Measurements from ENCODE around the gene HMMR. TPM values are rescaled to one million over a fixed set of nuclear protein-coding genes. Genes with fewer than 3 reads are reported as not detected.
A peak's percentile ranks its signal among the peaks of the same experiment; 100 is the strongest.

HMMR gene
- total RNA-seq, 6 experiments from 2014 or later = 0.11 to 3.0 (median 1.1) TPM

DNA sequence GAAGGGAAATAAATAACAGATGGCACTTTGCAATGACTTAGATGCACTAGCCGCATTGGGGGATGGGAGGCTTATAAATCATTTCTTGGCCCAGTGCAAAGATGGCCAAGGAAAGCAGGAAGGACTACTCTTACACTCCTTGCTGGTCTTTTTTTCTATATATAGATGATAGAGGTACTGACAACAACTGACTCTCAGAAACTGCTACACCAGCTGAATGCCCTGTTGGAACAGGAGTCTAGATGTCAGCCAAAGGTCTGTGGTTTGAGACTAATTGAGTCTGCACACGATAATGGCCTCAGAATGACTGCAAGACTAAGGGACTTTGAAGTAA lies 21.4 kb upstream of the HMMR start:
- no peaks in the 10 kb centered on the region for H3K27me3 ChIP-seq
- peaks cover 0 to 39% (median 13%) of the 10 kb centered on the region in 4 donors for H3K4me1 ChIP-seq
- H3K9me3 ChIP-seq = no peaks in the 10 kb centered on the region
- TF ChIP-seq POLR2A (IDR thresholded peaks at IDR 0.05) = no peak
- TF ChIP-seq, protein P1, sequence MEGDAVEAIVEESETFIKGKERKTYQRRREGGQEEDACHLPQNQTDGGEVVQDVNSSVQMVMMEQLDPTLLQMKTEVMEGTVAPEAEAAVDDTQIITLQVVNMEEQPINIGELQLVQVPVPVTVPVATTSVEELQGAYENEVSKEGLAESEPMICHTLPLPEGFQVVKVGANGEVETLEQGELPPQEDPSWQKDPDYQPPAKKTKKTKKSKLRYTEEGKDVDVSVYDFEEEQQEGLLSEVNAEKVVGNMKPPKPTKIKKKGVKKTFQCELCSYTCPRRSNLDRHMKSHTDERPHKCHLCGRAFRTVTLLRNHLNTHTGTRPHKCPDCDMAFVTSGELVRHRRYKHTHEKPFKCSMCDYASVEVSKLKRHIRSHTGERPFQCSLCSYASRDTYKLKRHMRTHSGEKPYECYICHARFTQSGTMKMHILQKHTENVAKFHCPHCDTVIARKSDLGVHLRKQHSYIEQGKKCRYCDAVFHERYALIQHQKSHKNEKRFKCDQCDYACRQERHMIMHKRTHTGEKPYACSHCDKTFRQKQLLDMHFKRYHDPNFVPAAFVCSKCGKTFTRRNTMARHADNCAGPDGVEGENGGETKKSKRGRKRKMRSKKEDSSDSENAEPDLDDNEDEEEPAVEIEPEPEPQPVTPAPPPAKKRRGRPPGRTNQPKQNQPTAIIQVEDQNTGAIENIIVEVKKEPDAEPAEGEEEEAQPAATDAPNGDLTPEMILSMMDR (IDR thresholded peaks at IDR 0.05) = no peak
- 15% methylated on average over 2 of the region's 2 CpGs for WGBS (ENCODE audit: insufficient coverage, low coverage, low lambda C conversion rate, missing lambda C conversion rate)
- H3K27ac ChIP-seq = peak overlapping the region in 2 of 3 donors; percentile 94 to 98
- ATAC-seq (no peak), DNase-seq (no peak)
- H3K36me3 ChIP-seq = peaks cover 0 to 34% (median 19%) of the 10 kb centered on the region in 4 donors
- peak overlapping the region; percentile 73 to 85 (median 74) for H3K4me3 ChIP-seq
- intact Hi-C loops (cut with DNase I) = no loop called here

DNA sequence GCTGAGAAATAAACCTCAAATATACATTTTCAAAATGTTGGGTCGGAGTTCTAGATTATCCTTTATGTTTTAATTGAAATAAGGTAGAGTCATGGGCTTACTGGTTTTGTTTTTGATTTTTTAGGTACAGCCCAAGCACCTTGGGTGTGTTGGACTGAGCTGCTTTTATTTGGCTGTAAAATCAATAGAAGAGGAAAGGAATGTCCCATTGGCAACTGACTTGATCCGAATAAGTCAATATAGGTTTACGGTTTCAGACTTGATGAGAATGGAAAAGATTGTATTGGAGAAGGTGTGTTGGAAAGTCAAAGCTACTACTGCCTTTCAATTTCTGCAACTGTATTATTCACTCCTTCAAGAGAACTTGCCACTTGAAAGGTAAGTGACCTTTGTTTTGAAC lies 19.5 kb upstream of the HMMR start:
- TF ChIP-seq, protein P1 (IDR thresholded peaks at IDR 0.05) = no peak
- no peak for TF ChIP-seq POLR2A (IDR thresholded peaks at IDR 0.05)
- intact Hi-C loops (cut with DNase I) = no loop called here
- no peaks in the 10 kb centered on the region for H3K27me3 ChIP-seq
- H3K4me3 ChIP-seq = peak overlapping the region in 1 of 3 donors; percentile 85
- H3K4me1 ChIP-seq = peaks cover 0 to 32% (median 6%) of the 10 kb centered on the region in 4 donors
- 46% methylated on average over 3 of the region's 3 CpGs for WGBS (ENCODE audit: insufficient coverage, low coverage, low lambda C conversion rate, missing lambda C conversion rate)
- no peaks in the 10 kb centered on the region for H3K9me3 ChIP-seq
- H3K27ac ChIP-seq = no peak overlapping the region
- DNase-seq (no peak), ATAC-seq (no peak)
- peaks cover 0 to 52% (median 29%) of the 10 kb centered on the region in 4 donors for H3K36me3 ChIP-seq

DNA sequence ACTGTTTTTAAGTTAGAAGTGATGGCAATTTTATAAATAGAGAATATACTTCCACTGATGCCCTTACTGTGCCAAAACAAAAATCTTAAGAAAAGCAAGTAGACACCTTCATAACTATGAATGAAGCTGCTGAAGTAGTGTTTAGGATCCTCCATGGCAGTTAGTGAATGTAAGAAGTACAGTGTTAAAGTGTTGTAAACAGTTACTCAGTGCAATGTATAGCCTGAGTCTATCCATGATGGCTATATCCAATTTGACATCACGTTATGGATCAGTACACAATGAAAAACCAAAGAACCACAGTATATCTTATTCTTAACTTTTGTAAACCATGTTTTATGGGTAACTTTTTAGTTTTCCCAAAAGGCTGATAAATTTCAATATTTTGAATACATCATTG lies 15.9 kb upstream of the HMMR start:
- intact Hi-C loops (cut with DNase I) = no loop called here
- WGBS (ENCODE audit: insufficient coverage, low coverage, low lambda C conversion rate, missing lambda C conversion rate) = 100% methylated on average over 1 of the region's 1 CpG
- H3K4me3 ChIP-seq = no peak overlapping the region
- TF ChIP-seq POLR2A (IDR thresholded peaks at IDR 0.05) = no peak
- TF ChIP-seq, protein P1 (IDR thresholded peaks at IDR 0.05) = no peak
- no peak for DNase-seq
- peaks cover 0 to 21% (median 5%) of the 10 kb centered on the region in 4 donors for H3K4me1 ChIP-seq
- H3K36me3 ChIP-seq = peaks cover 0 to 73% (median 47%) of the 10 kb centered on the region in 4 donors
- no peaks in the 10 kb centered on the region for H3K27me3 ChIP-seq
- H3K9me3 ChIP-seq = no peaks in the 10 kb centered on the region
- no peak for ATAC-seq
- no peak overlapping the region for H3K27ac ChIP-seq

DNA sequence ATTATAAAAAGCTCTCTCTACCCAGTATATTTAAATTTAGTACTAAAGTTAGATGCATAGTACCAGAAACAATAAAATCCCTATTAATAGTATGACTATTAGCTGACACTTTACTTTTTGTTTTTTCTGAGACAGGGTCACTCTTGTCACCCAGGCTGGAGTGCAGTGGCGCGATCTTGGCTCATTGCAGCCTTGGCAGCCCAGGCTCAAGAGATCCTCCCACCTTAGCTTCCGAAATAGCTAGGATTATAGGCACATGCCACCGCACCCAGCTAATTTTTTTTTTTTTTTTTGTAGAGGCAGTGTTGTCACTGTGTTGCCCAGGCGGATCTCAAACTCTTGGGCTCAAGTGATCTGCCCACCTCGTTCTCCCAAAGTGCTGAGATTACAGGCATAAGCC lies 15.1 kb upstream of the HMMR start:
- TF ChIP-seq, protein P1 (IDR thresholded peaks at IDR 0.05) = no peak
- no peak for TF ChIP-seq POLR2A (IDR thresholded peaks at IDR 0.05)
- ATAC-seq (no peak), DNase-seq (no peak)
- Histone ChIP-seq H3K4me1 (peaks cover 0 to 14% (median 5%) of the 10 kb centered on the region in 4 donors), H3K9me3 (no peaks in the 10 kb centered on the region), H3K36me3 (peaks cover 0 to 73% (median 47%) of the 10 kb centered on the region in 4 donors), H3K27me3 (no peaks in the 10 kb centered on the region), H3K27ac (no peak overlapping the region), H3K4me3 (no peak overlapping the region)
- WGBS (ENCODE audit: insufficient coverage, low coverage, low lambda C conversion rate, missing lambda C conversion rate) = 97% methylated on average over 5 of the region's 6 CpGs
- intact Hi-C loops (cut with DNase I) = no loop called here

DNA sequence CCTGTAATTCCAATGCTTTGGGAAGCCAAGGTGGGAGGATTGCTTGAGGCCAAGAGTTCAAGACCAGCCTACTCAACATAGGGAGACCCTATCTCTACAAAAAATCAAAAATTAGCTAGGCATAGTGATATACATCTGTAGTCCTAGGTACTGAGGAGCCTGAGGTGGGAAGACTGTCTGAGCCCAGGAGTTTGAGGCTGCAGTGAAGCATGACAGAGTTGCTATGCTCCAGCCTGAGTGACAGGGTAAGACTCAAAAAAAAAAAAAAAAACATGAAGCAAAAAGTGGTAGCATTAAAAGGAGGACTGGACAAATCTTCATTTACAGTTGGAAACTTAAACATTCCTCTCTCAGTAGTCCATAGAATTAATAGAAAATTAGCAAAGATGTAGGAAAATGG lies 13.2 kb upstream of the HMMR start:
- no peaks in the 10 kb centered on the region for H3K4me1 ChIP-seq
- no peaks in the 10 kb centered on the region for H3K27me3 ChIP-seq
- no peak overlapping the region for H3K4me3 ChIP-seq
- H3K27ac ChIP-seq = no peak overlapping the region
- H3K9me3 ChIP-seq = no peaks in the 10 kb centered on the region
- ATAC-seq (no peak), DNase-seq (no peak)
- H3K36me3 ChIP-seq = peaks cover 0 to 56% (median 43%) of the 10 kb centered on the region in 4 donors
- intact Hi-C loops (cut with DNase I) = no loop called here
- TF ChIP-seq, protein P1 (IDR thresholded peaks at IDR 0.05) = no peak
- TF ChIP-seq POLR2A (IDR thresholded peaks at IDR 0.05) = no peak
